T-helper 2 cell treated with Interferon-gamma antibody and Interleukin-4, amounts not matched to agents 100 ng/mL and 5 ng/mL, for 36 hours (primary cell): ENCODE data around the gene CDX2. TPM values are rescaled to one million over a fixed set of nuclear protein-coding genes. Genes with fewer than 3 reads are reported as not detected.
"Not testable (repeated sequence)": the region's sequence is repeated elsewhere in the genome, so short reads cannot be mapped to it uniquely, and the experiment has no call there.

ENCODE experiments used
- intact Hi-C: fragments of 100-400 bp; cut with micrococcal nuclease; formaldehyde crosslinking; loops from one replicate; pipeline ENCODE4 v1.15.1; 2023
- total RNA-seq: library from RNA; stranded (reverse); gene quantifications from 2 replicates; pipeline ENCODE4 v1.2.3, GENCODE V29; 2022

CDX2 gene, protein sequence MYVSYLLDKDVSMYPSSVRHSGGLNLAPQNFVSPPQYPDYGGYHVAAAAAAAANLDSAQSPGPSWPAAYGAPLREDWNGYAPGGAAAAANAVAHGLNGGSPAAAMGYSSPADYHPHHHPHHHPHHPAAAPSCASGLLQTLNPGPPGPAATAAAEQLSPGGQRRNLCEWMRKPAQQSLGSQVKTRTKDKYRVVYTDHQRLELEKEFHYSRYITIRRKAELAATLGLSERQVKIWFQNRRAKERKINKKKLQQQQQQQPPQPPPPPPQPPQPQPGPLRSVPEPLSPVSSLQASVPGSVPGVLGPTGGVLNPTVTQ
- total RNA-seq, result not detected in 2 replicates

DNA sequence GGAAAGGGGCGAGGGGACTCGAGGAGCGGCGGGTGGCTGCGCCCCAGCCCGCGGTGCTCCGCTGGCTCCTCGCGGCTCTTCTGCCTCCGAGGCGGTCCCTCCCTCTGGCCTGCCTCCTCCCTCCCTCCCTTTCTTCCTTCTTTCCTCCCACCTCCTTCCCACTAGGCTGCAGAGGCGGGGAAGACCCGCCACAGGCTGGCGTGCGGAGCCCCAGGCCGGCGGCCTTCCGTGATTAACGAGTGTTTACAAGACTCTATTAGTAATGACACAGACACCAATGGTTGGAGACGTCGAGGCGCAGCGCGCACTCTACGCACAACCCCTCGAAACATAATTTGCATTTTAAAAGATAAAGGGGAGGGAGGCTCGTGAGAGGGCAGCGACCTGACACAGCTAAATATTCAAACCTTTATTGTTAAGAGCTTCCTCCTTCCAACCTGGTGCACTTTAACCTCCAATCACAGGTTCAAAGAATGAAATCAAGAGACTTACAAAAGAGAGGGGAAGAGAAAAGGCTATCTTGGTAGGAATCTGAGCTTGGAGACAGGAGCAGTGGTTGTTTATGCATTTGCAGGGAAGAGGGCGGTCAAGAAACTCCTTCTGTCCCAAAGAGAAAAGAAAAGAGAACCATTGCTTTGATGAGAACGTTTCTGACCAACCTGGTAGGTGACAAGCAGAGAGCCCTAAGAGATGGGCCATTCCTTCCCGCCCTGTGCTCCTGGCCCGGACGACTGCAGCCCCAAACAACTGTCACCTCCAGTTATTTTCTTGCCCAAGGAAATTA is at the start of gene CDX2:
TSS of gene CDX2 (minus strand) at position 234 of the 784 bp plus-strand sequence. CDS start 309 bp downstream, outside the sequence.
- intact Hi-C loops, result no loop called here

GRCh38 chr13:28014301-28014700 is 45.2 kb upstream of the CDX2 start:
- intact Hi-C loops, result no loop called here

GRCh38 chr13:28013482-28013881 is 44.4 kb upstream of the CDX2 start:
- intact Hi-C loops, result no loop called here

GRCh38 chr13:28012896-28013295 is 43.8 kb upstream of the CDX2 start:
- intact Hi-C loops, result no loop called here

DNA sequence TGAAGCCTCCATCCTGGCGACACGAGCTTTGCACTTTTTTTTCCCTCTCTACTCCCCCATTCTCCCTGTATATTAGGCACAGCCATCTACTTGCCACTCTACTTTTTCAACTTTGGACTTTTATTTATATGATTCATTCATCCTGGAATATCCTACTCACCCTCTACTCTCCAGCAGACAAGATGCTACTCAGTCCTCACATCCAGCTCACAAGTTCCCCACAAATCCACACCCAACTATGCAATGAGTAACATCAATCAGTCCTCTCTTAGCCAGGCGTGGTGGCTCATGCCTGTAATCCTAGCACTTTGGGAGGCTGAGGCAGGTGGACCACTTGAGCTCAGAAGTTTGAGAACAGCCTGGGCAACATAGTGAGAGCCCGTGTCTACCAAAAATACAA is 43.3 kb upstream of the CDX2 start:
- intact Hi-C loops, result no loop called here

DNA sequence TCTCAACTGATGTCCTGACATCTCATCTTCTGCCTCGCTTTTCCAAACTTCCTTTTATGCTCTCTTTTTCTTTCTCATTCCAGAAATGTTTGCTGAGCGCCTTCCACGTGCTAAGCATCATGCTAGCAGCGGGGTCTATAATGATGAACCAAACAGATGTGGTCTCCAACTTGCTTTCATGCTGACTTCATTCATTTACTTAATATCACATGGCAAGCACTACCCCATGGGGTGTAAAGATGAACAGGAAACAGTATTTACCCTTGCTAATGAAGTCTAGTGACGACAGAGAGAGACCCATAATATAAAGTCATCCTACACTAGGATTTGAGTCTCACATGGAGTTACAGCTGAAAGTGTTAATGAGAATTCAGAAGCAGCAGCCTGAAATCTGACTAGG is 40.9 kb upstream of the CDX2 start:
- intact Hi-C loops, result no loop called here

GRCh38 chr13:28005016-28005415 is 35.9 kb upstream of the CDX2 start:
- intact Hi-C loops, result not testable (repeated sequence)

GRCh38 chr13:28002886-28003698 is 34.0 kb upstream of the CDX2 start:
- intact Hi-C loops, result no loop called here

DNA sequence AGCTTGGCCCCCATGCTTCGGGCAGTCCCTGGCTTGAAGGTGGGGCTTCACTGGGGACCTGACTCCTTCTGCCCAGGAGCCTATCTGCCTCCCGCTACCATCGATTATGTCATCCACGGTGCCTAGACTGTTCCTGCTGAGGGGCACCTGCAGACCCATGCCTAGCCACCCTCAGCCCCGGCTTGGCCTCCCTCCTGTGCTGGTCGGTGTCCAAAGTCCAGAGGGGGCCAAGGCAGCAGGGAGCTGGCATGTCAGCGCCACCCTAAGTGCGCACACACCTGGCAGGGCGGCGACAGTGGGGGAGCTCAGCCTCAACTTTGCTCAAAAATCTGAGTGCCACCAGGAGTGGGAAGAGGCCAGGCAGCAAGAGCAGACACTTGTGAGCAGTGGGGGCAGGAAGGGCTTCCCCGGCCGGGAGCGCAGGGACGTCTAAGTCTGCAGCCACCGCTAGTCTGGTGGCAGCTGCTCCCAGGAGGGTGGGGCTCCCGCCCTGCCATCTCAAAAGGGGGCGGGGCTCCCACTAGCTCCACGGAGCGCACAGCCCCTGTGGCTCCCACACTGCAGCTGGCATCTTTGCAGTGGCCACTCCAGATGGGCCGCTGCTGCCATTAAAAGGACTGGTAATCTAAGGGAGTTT is 32.8 kb upstream of the CDX2 start:
- intact Hi-C loops, result no loop called here

DNA sequence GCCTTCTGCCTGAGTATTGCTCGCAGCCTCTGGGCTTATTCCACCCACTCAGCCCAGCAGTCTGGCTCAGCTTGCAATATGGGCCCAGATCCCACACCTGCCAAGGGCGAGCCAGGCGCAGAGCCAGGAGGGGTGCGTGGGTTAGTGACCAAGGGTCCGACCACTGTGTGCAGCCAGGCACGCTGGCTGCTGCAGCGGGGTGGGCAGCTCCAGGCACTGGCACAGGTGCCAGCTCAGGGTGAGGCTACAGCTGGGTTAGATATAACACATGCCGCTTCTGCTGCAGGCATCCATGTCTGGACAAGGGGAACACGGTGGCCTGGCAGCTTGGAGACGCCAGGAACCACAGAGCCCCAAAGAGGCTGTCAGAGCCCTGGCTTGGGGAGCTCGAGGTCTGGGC is 31.9 kb upstream of the CDX2 start:
- intact Hi-C loops, result no loop called here

DNA sequence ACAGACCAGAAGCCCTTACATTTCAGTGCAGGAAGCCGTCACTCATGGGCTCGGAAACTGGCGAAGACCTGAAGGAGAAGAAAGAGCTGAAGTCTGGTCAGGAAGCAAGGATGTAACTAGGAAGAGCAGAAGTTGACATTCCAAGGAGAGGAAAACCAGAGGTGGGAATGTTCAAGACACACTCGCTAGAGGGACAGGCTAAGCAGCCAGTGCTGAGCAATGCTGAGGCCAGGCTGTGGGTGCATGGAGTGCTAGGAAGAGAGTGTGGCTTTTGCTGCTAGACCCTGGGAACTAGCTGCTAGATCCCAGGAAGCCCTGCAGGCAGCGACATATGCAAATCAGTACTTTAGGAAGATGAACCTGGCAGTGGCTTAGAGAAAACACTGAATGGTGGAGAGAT is 31.5 kb upstream of the CDX2 start:
- intact Hi-C loops, result no loop called here

GRCh38 chr13:27997904-27998522 is 28.9 kb upstream of the CDX2 start:
- intact Hi-C loops, result no loop called here

GRCh38 chr13:27991881-27992280 is 22.8 kb upstream of the CDX2 start:
- intact Hi-C loops, result no loop called here

DNA sequence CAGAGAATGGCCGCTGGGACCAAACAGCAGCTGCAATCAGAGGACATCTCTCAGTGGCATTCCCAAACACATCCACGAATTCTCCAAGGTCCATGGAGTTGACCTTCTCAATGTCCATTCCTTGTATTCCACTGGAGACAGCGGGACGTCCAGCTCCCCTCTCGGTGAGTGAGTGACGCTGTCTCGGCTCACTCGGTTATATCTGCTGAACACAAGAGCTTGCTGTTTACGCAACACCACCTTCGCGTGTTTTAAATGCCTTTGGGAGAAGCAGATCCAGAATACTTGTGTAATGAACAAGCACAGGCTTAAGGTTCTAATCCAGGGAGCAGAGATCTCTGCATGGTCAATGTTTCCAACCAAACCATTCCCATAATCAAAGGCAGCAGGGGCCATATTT is 19.4 kb upstream of the CDX2 start, which contains the start of gene URAD:
TSS of gene URAD (minus strand) at position 174 of the 400 bp plus-strand sequence. CDS start at position 118, 56 bp downstream.
- intact Hi-C loops, result no loop called here

DNA sequence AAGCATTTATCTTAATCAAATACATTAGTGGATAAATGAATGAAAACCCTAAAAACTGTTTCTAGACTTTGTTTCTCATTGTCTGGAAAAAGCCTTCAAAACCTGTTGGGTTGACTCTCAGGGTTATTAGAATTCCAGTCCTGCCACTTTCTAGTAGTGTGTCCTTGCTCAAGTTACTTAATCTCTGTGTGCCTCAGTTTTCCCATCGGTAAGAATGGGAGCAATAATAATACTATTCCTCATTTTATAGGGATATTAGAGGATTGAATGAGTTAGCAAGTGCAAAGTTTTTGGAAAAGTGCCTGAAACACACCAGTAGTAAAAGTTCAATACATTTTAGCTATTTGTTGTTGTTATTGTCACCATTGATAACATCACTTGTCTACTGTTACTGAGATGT is 16.5 kb upstream of the CDX2 start:
- intact Hi-C loops, result no loop called here

DNA sequence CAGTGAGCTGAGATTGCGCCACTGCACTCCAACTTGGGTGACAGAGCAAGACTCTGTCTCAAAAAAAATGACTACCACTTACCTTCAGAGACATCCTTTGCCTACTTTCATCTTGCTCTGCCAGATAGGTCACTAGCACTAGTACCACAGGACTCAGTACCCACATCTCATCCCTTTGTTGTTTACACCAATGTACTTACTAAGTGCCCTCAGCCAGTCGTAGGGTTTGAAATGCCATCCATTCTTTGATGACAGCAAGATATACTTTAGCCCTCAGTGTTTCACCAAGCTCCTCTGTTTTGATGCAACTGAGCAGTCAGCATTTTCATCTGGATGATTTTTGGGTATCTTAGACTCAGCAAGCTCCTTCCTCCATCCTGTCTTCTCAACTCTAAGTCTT is 13.2 kb upstream of the CDX2 start:
- intact Hi-C loops, result loop anchor here (5.0 kb wide), 1 partner anchor 605 kb away; no protein-coding TSS in a partner anchor

GRCh38 chr13:27981006-27981708 is 12.0 kb upstream of the CDX2 start:
- intact Hi-C loops, result loop anchor here (5.0 kb wide), 1 partner anchor 604 kb away; no protein-coding TSS in a partner anchor

- intact Hi-C loops, result loop anchor here (5.0 kb wide), 1 partner anchor 603 kb away; no protein-coding TSS in a partner anchor
Observed at GRCh38 chr13:27980280-27980998, 11.3 kb upstream of the CDX2 start.

DNA sequence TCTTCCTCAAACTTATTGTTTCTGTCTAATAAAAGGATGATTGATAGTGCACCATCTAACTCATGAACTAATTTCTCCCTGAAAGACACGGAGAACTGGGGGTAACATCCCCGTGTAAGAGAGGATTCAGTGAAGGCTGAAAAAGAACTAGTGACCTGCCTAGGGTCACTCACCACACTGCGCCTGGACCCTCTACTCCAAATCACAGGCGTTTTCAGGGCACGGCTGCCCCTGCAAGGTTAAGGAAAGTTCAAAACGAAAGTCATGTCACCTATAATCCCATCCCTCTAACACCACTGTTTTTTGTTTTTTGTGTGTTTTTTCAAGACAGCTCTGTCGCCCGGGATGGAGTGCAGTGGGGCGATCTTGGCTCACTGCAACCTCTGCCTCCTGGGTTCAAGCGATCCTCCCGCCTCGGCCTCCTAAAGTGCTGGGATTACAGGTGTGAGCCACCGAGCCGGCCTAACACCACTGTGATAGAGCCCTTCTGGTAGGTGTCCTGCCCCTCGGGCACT is 10.7 kb upstream of the CDX2 start:
- intact Hi-C loops, result loop anchor here (2.0 to 5.0 kb wide), 3 partner anchors 57 to 603 kb away; partner anchors contain the start of gene GSX1
